ENCODE data around the gene GNAQ.

The GNAQ gene

GRCh38 chr9:77808751-77809081 is 222.9 kb downstream of the GNAQ start:
- DNase-seq: no peak

- DNase-seq: no peak
Observed at GRCh38 chr9:77807846-77808750, 223.5 kb downstream of the GNAQ start.

- DNase-seq: no peak
Observed at GRCh38 chr9:77807281-77807683, 224.3 kb downstream of the GNAQ start.

GRCh38 chr9:77806741-77807140 is 224.9 kb downstream of the GNAQ start:
- DNase-seq: no peak

- no peak for DNase-seq
Observed at GRCh38 chr9:77805810-77806209, 225.8 kb downstream of the GNAQ start.

GRCh38 chr9:77803423-77803822 is 228.2 kb downstream of the GNAQ start:
- no peak for DNase-seq

- DNase-seq: peak; percentile 59 to 74
Observed at GRCh38 chr9:77802515-77803293, 228.9 kb downstream of the GNAQ start.

GRCh38 chr9:77802064-77802463 is 229.5 kb downstream of the GNAQ start:
- no peak for DNase-seq

- no peak for DNase-seq
Observed at GRCh38 chr9:77800924-77801551, 230.6 kb downstream of the GNAQ start.

- no peak for DNase-seq
Observed at GRCh38 chr9:77798140-77798539, 233.5 kb downstream of the GNAQ start.

- DNase-seq: no peak
Observed at GRCh38 chr9:77794985-77795384, 236.6 kb downstream of the GNAQ start.

- DNase-seq: peak; percentile 22 to 53
Observed at GRCh38 chr9:77793849-77794248, 237.8 kb downstream of the GNAQ start.

- no peak for DNase-seq
Observed at GRCh38 chr9:77789891-77790290, 241.7 kb downstream of the GNAQ start.

GRCh38 chr9:77785341-77785740 is 246.3 kb downstream of the GNAQ start:
- no peak for DNase-seq

- DNase-seq: no peak
Observed at GRCh38 chr9:77783518-77783917, 248.1 kb downstream of the GNAQ start.

- no peak for DNase-seq
Observed at GRCh38 chr9:77779010-77779409, 252.6 kb downstream of the GNAQ start.

GRCh38 chr9:77773381-77773780 is 258.2 kb downstream of the GNAQ start:
- DNase-seq: no peak

- no peak for DNase-seq
Observed at GRCh38 chr9:77772646-77773045, 259.0 kb downstream of the GNAQ start.

- no peak for DNase-seq
Observed at GRCh38 chr9:77771171-77771570, 260.4 kb downstream of the GNAQ start.

GRCh38 chr9:77770340-77770739 is 261.3 kb downstream of the GNAQ start:
- no peak for DNase-seq

GRCh38 chr9:77769246-77769645 is 262.4 kb downstream of the GNAQ start:
- no peak for DNase-seq

- no peak for DNase-seq
Observed at GRCh38 chr9:77766587-77766986, 265.0 kb downstream of the GNAQ start.

- no peak for DNase-seq
Observed at GRCh38 chr9:77765781-77766259, 265.8 kb downstream of the GNAQ start.
